ENCODE measurements around the gene FBXO10. TPM values are rescaled to one million over a fixed set of nuclear protein-coding genes. Genes with fewer than 3 reads are reported as not detected.

Gene FBXO10
- total RNA-seq, 2 experiments from 2014 or later: 9.4 to 13.2 TPM

DNA sequence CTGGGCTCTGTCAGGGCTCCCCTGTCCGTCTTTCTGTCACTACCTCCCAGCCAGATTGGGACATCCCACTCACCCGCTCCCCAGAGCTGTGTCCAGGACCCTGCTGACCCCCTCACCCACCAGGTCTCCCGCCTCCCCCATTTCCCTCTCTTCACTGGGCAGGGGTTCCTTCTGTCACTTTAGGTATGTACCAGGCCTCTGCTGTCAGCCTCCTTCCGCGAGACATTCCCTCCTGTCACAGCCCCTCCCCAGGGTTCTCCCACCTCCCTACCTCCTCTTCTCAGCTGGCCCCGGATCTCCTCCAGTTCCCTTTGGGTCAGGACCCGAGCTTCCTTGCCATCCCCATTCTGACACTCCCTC, 89.9 kb downstream of the FBXO10 start:
- POLR2A ChIA-PET: interaction anchor here (0.6 to 2.1 kb wide), 9 partner anchors 10 to 113 kb away, joined by 3 to 10 read pairs (median 3); partner anchors contain the start of gene TOMM5
- peaks cover 30% of the 10 kb centered on the region for H3K79me2 ChIP-seq (ENCODE audit: insufficient read depth, low read depth, low read length)
- no peak for DNase-seq (ENCODE audit: low spot score)

DNA sequence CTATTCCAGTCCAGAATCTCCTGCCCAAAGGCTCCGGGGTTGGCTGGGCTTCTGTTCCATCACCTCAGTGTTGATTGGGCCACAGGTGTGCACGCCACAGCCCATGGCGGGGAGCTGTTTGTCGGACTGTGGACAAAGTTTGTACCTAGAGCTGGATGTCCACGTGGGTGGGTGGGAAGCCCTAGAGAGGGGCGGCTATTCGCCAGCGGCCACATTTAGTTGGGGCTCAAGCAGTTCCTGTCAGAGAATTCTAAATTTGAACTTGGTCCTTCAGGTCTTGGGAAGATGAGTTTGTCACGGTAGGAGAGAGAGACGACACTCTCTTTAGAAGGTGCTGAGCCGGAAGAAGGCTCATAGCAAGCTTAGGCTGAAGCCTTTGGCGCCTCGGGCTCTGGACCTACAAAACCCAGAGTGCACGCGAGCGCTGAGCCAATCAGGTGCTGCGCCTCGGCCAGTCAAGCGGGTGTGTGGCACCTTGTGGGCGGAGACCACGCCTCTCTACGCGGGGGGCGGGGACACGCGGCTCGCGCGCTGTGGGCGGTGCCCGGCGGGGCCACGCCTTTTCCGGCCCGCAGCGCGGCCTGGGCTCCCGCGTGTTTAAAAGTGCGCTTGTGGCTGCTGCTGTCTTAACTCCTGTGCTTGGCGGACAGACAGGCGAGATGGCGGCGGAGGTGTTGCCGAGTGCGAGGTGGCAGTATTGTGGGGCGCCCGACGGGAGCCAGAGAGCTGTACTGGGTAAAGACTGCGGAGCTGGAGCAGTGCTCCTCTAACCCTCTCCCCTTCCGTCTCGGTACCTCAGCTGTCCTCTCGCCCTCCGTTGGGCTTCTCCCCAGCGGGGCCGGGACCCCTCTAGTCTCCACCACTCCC, 90.6 kb downstream of the FBXO10 start, which contains the start of gene POLR1E:
POLR1E (plus strand) TSS at position 560 of the 867 bp plus-strand sequence; CDS start at position 660, 100 bp downstream.
- Histone ChIP-seq H3K4me1 (ENCODE audit: insufficient read depth, low read length, poor library complexity, severe bottlenecking) (peaks cover 36% of the 10 kb centered on the region), H3K4me3 (ENCODE audit: low read depth, low read length, poor library complexity, severe bottlenecking) (peak within 1 kb of the TSS; percentile 86), H3K4me2 (ENCODE audit: low read length) (peak within 1 kb of the TSS; percentile 90), H3K27ac (ENCODE audit: low read depth, low read length, poor library complexity, severe bottlenecking) (peak within 1 kb of the TSS; percentile 51), H2AFZ (ENCODE audit: low read length) (peak within 1 kb of the TSS; percentile 87), H3K79me2 (ENCODE audit: insufficient read depth, low read depth, low read length) (peaks cover 30% of the 10 kb centered on the region), H4K20me1 (ENCODE audit: insufficient read depth, low read length) (0 out of 2 replicates have a peak, but pooled peaks cover 4% of the 10 kb centered on the region), H3K9me2 (ENCODE audit: insufficient read depth, low read length) (no peaks in the 10 kb centered on the region), H3K9me3 (ENCODE audit: low read length) (no peaks in the 10 kb centered on the region), H3K36me3 (ENCODE audit: insufficient read depth, low read length) (peaks cover 44% of the 10 kb centered on the region)
- ChIA-PET POLR2A (interaction anchor here (0.6 to 2.1 kb wide), 16 partner anchors 10 to 425 kb away, joined by 3 to 8 read pairs (median 4); partner anchors contain the start of genes TOMM5 and ZBTB5), CTCF (ENCODE audit: unreplicated experiment) (interaction anchor here (0.6 to 0.9 kb wide), 3 partner anchors 11 to 106 kb away, joined by 3 to 4 read pairs (median 3); no protein-coding TSS in a partner anchor)
- DNase-seq (ENCODE audit: low spot score): peak; percentile 98
- TF ChIP-seq EZH2phosphoT487 (IDR thresholded peaks at IDR 0.05; ENCODE audit: borderline replicate concordance, low read depth, low read length) (no peak), CTCF (conservative IDR thresholded peaks at IDR 0.05; ENCODE audit: low read length) (no peak)
- intact Hi-C loops (cut with micrococcal nuclease; ENCODE audit: unreplicated experiment): loop anchor here (5.0 kb wide), 2 partner anchors 47 to 107 kb away; partner anchors contain the start of gene TOMM5
- BruUV-seq (replicated peaks): no TSS peak

More for the DNA sequence above, 89.9 kb downstream of the FBXO10 start:
- Histone ChIP-seq H3K4me2 (ENCODE audit: low read length) (peak overlapping the region; percentile 90), H3K9me2 (ENCODE audit: insufficient read depth, low read length) (no peaks in the 10 kb centered on the region), H2AFZ (ENCODE audit: low read length) (peak overlapping the region; percentile 87; the same call in 1 of the 2 replicates), H3K9me3 (ENCODE audit: low read length) (no peaks in the 10 kb centered on the region), H4K20me1 (ENCODE audit: insufficient read depth, low read length) (0 out of 2 replicates have a peak, but pooled peaks cover 4% of the 10 kb centered on the region), H3K27ac (ENCODE audit: low read depth, low read length, poor library complexity, severe bottlenecking) (peak overlapping the region; percentile 51), H3K4me3 (ENCODE audit: low read depth, low read length, poor library complexity, severe bottlenecking) (peak overlapping the region; percentile 86), H3K36me3 (ENCODE audit: insufficient read depth, low read length) (peaks cover 50% of the 10 kb centered on the region), H3K4me1 (ENCODE audit: insufficient read depth, low read length, poor library complexity, severe bottlenecking) (peaks cover 36% of the 10 kb centered on the region)
- no TSS peak for BruUV-seq (replicated peaks)
- CTCF ChIA-PET (ENCODE audit: unreplicated experiment): interaction anchor here (0.6 kb wide), 1 partner anchor 10 kb away, joined by 3 read pairs; no protein-coding TSS in a partner anchor
- intact Hi-C loops (cut with micrococcal nuclease; ENCODE audit: unreplicated experiment): loop anchor here (5.0 kb wide), 2 partner anchors 46 to 106 kb away; partner anchors contain the start of gene TOMM5
- TF ChIP-seq CTCF (conservative IDR thresholded peaks at IDR 0.05; ENCODE audit: low read length) (no peak), EZH2phosphoT487 (IDR thresholded peaks at IDR 0.05; ENCODE audit: borderline replicate concordance, low read depth, low read length) (no peak)
